GM12801 (cell line): Measurements from ENCODE around the gene CSNK2A1.

ENCODE experiments used
- TF ChIP-seq, protein P1 (sequence below): IDR thresholded peaks from one replicate; pipeline ENCODE4 v1.5.1; 2011; ENCODE audit warnings: control low read depth; ENCODE audit not compliant: insufficient read length; ENCODE audit errors: extremely low read depth

Gene CSNK2A1

GRCh38 chr20:440148-440547 lies 103.4 kb downstream of the CSNK2A1 start:
- TF ChIP-seq, protein P1, sequence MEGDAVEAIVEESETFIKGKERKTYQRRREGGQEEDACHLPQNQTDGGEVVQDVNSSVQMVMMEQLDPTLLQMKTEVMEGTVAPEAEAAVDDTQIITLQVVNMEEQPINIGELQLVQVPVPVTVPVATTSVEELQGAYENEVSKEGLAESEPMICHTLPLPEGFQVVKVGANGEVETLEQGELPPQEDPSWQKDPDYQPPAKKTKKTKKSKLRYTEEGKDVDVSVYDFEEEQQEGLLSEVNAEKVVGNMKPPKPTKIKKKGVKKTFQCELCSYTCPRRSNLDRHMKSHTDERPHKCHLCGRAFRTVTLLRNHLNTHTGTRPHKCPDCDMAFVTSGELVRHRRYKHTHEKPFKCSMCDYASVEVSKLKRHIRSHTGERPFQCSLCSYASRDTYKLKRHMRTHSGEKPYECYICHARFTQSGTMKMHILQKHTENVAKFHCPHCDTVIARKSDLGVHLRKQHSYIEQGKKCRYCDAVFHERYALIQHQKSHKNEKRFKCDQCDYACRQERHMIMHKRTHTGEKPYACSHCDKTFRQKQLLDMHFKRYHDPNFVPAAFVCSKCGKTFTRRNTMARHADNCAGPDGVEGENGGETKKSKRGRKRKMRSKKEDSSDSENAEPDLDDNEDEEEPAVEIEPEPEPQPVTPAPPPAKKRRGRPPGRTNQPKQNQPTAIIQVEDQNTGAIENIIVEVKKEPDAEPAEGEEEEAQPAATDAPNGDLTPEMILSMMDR: no peak

DNA sequence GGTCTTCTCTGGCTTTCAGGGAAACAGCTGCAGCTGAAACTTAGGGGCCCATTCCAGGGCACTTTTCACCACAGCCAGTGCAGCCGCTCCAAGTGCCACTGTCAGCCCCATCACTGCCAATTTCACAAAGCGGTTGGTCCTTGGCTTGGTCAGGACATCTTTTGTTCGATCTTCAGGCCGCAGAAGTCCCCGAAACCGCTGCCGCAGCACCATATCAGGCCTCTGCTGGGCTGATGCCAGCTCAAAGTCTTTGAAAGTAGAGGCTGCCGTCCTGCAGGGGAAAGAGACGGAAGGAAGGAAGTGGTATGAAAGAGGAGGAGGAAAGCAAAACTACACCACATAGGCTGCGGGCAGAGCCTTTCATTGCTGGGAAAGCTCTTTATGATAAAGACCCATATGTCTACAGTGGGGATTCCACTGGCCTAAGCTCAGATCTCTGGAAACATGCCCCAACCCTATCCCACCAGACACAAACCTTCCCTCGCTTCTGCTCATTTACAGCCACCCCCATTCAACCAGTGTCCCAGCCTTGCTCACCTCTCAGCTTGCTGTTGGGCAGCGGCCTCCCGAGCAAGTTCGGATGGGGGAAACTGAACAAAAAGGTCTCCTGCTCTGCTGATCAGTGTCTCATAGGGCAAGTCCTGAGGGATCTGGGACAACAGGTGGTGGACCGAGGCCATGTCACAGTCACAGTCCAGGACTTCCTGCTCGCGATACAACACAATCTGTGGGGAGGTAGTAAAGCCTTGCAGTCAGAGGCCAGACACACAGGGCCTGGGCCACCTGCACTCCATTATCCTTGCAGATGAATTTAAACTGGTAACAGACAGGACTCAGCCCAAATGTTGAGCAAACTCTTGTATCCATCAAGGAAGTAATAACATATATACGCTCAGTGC lies 104.8 kb downstream of the CSNK2A1 start:
- TF ChIP-seq, protein P1: no peak

DNA sequence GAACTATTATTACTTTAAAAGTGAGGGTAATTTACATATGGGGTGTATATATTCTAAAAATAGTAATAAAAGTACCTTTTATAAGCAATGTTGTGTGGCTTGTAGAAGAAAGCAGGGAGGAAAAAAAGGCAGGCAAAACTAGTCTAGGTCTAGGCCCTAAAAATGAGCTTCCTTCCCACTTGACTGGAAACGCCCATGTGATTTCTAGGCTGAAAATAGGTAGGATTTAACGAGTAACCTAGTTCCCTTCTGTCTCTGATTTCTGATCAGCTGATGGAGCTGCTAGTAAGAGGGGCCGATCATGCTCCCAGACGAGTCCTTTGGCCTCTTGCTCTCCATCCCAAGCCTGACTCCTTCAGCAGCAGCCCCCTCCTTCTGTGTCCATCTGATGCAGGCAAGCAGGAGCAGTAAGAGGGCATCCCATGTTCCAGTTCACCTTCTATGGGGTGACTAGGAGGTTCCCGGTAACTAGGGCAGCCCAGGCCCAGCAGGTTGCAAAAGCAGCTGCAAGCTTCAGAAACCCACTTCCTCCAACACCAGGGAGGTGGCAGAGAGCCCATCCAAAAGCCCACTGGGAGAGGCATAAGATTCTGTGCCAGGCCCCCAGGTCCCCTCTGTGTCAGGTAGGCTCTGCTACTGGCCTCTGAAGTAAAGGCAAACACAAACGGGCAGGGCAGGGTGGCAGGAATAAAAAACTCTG lies 105.7 kb downstream of the CSNK2A1 start:
- TF ChIP-seq, protein P1: no peak

DNA sequence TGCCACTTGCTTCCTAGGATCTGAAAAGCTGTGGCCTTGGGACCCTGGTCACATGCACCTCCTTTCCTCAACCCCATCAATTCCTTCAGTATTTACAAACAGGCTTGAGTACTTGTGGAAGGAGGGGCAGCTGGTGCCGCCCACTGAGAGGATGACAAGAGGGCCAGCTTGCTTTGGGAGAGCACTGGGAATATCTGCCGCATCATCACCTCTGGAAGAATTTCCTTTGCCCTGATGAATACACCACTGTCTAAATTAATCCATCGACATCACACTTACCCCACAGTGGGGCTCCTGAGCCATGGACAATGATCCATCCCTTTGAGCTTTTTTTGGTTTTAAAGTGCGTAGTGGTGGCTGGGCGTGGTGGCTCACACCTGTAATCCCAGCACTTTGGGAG lies 107.1 kb downstream of the CSNK2A1 start:
- TF ChIP-seq, protein P1: no peak

DNA sequence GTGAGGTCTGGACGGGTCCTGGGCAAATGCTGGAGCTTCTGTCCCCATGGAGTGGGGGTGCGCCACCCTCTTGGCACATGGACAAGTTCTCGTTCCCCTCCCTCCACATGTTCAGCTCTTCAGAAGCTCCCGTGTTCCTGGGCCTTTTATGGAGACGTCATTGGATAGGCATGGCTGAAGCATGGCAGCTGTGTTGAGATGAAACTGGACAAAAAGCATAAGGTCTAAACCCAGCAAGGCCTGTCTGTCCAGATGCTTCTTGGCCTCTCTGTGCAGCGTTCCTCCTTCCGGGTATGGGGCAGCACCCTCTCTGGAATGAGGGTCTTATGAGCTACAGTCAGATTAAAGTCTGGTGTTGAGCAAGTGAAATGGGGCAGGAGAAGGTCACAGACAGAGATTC lies 108.0 kb downstream of the CSNK2A1 start:
- TF ChIP-seq, protein P1: no peak

DNA sequence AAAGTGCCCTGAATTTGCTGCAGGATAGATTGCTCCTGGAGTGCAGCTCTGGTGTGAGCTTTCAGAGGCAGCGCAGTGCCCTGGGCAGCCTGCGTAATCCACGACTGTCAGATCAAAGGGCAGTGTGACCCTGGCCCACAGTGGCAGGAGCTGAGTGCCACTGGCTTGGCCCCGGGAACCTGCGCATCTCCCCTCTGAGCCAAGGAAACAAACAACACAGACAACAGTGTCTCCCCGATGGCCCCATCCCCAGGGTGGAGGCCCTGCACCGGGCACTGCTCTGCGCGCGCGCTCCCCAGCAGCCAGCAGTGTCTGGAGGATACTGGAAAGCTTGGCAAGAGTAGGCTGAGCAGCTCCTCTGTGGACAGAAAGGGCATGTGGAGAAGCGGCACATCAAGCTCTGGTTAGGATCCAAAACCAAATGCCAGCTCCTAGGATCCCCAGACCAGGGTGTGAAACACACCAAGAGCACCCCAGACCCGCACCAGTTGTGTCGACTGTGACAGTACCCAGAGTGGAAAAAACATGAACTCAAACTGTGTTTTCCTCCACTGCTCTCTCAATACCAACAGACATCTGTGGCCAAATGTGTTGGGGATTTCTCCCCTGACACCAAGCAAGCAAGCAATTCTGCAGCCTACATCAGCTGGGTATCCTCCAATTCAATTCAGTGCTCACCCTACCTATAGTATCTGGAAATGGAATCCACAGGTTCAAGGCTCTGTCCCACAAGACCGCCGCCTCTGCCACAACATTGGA lies 108.8 kb downstream of the CSNK2A1 start:
- TF ChIP-seq, protein P1: no peak

DNA sequence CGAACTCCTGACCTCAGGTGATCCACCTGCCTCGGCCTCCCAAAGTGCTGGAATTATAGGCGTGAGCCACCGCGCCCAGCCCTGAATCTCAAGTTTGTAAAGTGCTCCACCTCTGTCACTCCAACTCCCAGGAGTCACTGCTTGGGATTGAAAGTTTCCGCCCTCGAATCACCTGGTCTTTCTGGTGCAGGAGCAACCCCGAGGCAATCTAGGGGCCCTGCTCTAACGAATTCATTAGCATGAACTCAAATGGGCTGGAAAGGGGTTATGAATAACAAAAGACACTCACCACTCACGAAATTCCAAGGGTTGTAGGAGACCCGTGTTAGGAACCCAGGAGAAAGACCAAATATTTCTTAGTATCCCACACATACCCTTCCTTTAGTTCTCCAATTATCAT lies 109.4 kb downstream of the CSNK2A1 start:
- TF ChIP-seq, protein P1: no peak
